NCI-H2107 treated with DMSO at 0.1 percent for 48 hours (cell line): ENCODE data around the gene RERE.
"Not testable (repeated sequence)": the region's sequence is repeated elsewhere in the genome, so short reads cannot be mapped to it uniquely, and the experiment has no call there.

Source experiments
- DNase-seq: peaks from one replicate; lab custom pipeline; 2025; ENCODE audit not compliant: unreplicated experiment; lab: John Stamatoyannopoulos, UW

The RERE gene

DNA sequence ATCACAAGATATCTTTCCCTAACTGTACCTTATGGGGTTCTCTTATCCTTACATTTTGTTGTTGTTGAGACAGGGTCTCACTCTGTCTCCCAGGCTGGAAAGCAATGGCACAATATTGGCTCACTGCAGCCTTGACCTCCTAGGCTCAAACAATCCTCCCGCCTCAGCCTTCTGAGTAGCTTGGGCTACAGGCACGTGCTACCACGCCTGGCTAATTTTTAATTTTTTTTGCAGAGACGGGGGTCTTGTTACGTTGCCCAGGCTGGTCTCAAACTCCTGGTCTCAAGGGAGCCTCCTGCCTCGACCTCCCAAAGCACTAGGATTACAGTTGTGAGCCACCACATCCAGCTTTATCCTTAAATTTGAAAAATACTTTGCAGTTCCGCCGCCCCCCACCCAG lies 10.4 kb downstream of the RERE start:
- DNase-seq = no peak

- no peak for DNase-seq
Measured at GRCh38 chr1:8800416-8800815, 17.0 kb downstream of the RERE start.

DNA sequence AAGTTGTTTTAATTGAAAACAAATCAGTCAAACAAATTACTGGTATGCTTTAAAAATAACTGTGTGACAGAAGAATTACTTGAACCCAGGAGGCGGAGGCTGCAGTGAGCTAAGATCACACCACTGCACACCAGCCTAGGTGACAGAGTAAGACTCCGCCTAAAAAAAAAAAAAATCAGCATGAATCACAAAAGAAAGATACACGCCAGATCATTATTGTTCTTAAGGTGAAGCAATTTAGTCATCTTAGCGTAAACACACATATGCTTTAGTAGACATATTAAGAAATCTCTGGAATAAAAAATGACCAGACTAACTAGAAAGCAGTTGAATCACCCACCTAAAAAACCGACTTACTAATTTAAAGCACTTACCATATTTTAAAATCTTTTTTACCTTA lies 20.2 kb downstream of the RERE start:
- no peak for DNase-seq

DNA sequence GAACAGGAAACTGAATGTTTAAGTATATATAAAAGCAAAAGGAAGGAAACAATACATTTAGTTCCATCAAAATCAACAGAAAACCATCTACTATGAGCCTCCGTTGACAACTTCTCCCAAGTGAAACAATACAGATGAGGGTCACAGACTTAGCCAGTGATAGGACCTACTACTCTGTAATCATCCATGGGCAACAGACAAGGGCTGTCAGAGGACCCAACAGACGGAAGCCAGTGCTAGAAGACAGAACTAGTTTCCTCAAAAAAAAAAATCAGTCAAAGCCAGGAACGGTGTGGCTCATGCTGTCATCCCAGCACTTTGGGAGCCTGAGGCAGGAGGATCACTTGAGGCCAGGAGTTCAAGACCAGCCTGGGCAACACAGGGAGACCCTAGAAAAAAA lies 20.6 kb downstream of the RERE start:
- no peak for DNase-seq

DNA sequence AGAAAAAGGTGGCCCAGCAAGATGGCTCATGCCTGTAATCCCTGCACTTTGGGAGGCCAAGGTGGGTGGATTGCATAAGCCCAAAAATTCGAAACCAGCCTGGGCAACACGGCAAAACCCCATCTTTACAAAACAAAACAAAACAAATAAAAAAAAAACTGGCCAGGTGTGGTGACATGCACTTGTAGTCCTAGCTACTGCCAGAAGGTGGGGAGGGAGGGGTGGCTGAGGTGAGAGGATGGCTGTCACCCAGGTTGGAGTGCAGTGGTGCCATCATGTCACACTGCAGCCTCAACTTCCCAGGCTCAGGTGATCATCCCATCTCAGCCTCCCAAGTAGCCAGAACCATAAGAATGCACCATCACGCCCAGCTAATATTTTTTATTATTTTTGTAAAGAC lies 22.8 kb downstream of the RERE start:
- no peak for DNase-seq

DNA sequence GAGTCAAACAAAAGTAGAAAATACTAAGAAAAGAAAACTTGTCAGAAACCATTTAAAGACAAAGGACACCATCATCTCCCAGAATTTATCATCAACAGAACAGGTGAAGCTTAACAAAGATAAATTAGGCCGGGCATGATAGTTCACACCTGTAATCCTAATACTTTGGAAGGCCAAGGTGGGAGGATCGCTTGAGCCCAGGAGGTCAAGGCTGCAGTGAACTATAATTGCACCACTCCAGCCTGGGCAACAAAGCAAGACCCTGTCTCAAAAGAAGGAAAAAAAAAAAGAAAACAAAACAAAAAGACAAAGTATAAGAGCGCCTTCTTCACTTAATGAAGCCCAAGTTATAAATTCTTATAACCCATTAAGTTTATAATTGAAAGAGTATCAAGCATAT lies 25.6 kb downstream of the RERE start:
- DNase-seq = no peak

GRCh38 chr1:8790987-8791386 lies 26.5 kb downstream of the RERE start:
- DNase-seq = no peak

- no peak for DNase-seq
Measured at GRCh38 chr1:8790478-8790877, 27.0 kb downstream of the RERE start.

- DNase-seq = no peak
Measured at GRCh38 chr1:8789314-8790214, 27.9 kb downstream of the RERE start.

- no peak for DNase-seq
Measured at GRCh38 chr1:8787218-8787617, 30.2 kb downstream of the RERE start.

GRCh38 chr1:8786204-8786603 lies 31.2 kb downstream of the RERE start:
- not testable (repeated sequence) for DNase-seq

DNA sequence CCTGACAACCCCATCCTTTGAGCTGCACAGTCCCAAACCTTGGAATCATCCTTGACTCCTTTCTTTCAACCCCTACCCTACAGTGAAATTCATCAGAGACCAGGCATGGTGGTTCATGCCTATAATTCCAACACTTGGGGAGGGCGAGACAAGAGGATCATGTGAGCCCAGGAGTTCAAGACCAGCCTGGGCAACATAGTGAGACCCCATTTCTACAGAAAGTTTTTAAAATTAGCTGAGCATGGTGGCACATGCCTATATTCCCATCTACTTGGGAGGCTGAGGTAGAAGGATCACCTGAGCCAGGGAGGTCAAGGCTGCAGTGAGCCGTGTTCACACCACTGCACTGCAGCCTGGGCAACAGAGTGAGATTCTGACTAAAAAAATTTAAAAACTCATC lies 34.5 kb downstream of the RERE start:
- no peak for DNase-seq

- DNase-seq = no peak
Measured at GRCh38 chr1:8782001-8782620, 35.3 kb downstream of the RERE start.

DNA sequence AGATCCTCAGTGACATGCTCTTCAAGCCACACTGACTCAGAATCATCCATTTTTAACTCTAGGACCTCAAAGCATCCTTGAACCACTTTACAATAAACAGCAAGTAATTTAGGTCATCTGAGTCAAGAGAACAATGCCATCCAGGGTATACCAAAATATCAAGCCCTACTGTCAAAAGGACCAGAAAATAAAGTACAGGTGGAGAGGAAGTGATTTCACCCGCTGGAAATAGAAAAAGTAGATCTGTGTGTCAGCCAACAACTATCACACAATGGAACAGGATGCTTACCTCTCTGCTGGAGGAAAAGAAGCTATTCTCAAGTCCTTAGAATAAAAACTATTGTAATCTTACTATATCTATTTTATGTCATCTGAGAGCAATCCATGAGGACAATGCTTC lies 37.0 kb downstream of the RERE start:
- DNase-seq = no peak

GRCh38 chr1:8777867-8778266 lies 39.6 kb downstream of the RERE start:
- DNase-seq = no peak

DNA sequence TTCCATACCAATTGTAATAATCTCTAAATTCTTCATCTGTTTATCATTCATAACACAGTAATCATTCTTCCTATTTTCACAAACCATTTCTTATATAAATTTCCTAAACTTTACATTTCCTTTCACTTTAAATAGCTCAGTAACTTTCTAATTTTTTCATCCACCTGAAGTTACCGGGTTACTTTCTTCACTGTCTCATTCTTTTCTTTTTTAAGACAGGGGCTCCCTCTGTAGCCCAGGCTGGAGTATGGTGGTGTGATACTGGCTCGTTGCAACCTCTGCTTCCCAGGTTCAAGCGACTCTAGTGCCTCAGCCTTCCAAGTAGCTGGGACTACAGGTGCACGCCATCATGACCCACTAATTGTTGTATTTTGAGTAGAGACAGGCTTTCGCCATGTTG lies 41.3 kb downstream of the RERE start:
- no peak for DNase-seq

DNA sequence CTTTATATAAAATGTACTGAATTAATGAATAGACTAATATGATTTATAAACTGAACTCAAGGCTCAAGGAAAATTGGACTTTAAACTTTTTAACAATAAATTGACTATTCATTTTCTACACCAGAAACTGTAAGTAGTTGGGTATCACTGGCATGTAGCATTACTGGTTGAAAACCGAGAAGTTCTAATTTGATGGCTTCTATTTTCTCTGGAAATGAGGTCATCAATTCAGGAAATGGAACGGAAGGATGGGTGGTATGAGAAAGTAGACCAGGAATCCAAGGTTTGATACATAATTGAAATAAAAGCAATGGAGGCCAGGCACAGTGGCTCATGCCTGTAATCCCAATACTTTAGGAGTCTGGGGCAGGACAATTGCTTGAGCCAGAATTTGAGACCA lies 50.4 kb downstream of the RERE start:
- DNase-seq = no peak

DNA sequence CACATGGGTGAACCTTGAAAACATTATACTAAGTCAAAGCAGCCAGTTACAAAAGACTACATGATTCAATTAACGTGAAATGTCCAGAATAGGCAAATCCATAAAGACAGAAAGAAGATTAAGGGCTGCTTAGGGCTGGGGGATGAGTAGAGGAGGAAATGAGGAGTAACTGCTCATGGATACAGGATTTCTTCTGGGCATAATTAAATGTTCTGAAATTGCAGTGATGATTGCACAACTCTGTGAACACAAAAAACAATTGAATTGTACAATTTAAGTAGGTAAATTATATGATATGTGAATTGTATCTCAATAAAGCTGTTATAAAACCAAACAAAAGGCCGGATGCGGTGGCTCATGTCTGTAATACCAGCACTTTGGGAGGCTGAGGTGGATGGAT lies 52.2 kb downstream of the RERE start:
- no peak for DNase-seq

DNA sequence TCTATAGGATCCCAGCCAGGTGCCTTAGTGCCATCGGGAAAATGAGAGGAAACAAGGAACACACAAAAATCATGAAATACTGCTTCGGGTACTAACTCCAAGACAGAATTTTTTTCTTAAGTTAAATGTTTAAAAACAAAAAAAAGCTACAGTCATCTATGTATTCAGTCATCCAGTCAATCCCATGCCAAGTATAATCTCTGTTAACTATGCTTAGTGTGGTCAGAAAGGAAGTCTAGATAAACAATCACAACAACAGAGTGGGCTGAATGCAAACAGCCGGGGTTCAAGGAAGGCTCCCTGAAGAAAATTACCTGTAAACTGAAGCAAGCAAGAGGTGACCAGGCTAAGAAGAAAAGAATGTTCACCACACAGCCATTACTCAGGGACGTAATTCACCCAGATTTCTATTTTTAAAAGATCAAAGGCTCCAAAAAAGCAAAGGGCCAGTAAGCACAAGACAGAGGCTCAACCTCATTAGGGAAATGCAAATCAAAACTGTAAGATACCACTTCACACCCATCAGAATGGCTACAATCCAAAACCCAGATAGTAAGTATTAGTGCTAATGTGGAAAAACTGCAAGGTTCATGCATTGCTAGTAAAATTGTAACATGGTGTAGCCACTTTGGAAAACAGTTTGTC lies 53.0 kb downstream of the RERE start:
- no peak for DNase-seq

DNA sequence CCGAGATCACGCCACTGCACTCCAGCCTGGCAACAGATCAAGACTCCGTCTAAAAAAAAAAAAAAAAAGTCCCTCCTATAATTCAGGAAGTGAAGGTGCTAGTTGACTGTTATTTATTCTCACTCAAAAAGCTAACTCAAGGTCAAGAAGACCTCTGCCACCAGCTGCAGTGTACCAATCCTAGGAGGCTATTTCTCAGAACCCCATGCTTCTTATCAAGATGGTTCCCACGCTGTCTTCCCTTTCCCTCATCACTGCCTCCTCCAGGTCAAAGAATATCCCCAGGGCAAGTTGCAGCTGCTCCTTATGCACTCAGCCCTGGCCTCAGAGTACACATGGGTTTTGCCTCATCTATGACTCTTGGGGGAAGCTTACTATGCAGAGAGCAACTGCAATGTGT lies 53.6 kb downstream of the RERE start:
- DNase-seq = no peak

- no peak for DNase-seq
Measured at GRCh38 chr1:8754993-8755392, 62.4 kb downstream of the RERE start.

GRCh38 chr1:8754247-8754650 lies 63.2 kb downstream of the RERE start:
- DNase-seq = no peak
